CD4-positive, alpha-beta T cell treated with Interleukin-1 beta for 1 hour (primary cell): Measurements from ENCODE around the gene MRNIP.

Source experiments
- DNase-seq, 2 donors: peaks; one replicate each; pipeline ENCODE4 v3.0.0-alpha.2; 2020 to 2022

MRNIP gene

GRCh38 chr5:179788193-179788854 is 70.3 kb downstream of the MRNIP start:
- DNase-seq, result no peak
